ENCODE results near the gene DPPA4.

- TF ChIP-seq CTCF (IDR thresholded peaks at IDR 0.05 in 8 of 11, conservative IDR thresholded peaks at IDR 0.05 in 3 of 11) (no peak), POLR2AphosphoS5 (IDR thresholded peaks at IDR 0.05) (no peak), POLR2A (IDR thresholded peaks at IDR 0.05) (no peak)
Observed at GRCh38 chr3:109278141-109278540, 59.2 kb downstream of the DPPA4 start.

Measured in spleen (tissue), 7 donors.